Stimulated activated CD4-positive, alpha-beta T cell treated with anti-CD3 and anti-CD28 coated beads, Interleukin-4, amount 100 ng/mL, for 24 hours (primary cell): Measurements from ENCODE around the gene ACACA.
"Not testable (repeated sequence)": the region's sequence is repeated elsewhere in the genome, so short reads cannot be mapped to it uniquely, and the experiment has no call there.

Source experiments
- DNase-seq: peaks from one replicate; pipeline ENCODE4 v3.0.0-alpha.2; 2020

ACACA gene

GRCh38 chr17:37164057-37164456 is 242.6 kb downstream of the ACACA start:
- DNase-seq: no peak

GRCh38 chr17:37162800-37163199 is 243.8 kb downstream of the ACACA start:
- no peak for DNase-seq

GRCh38 chr17:37160944-37161343 is 245.7 kb downstream of the ACACA start:
- no peak for DNase-seq

GRCh38 chr17:37158290-37158689 is 248.3 kb downstream of the ACACA start:
- no peak for DNase-seq

GRCh38 chr17:37148156-37148555 is 258.5 kb downstream of the ACACA start:
- DNase-seq: no peak

- no peak for DNase-seq
Measured at GRCh38 chr17:37147301-37147812, 259.3 kb downstream of the ACACA start.

GRCh38 chr17:37146086-37147064 is 260.3 kb downstream of the ACACA start:
- no peak for DNase-seq

- no peak for DNase-seq
Measured at GRCh38 chr17:37144075-37144701, 262.4 kb downstream of the ACACA start.

- DNase-seq: not testable (repeated sequence)
Measured at GRCh38 chr17:37143558-37143957, 263.1 kb downstream of the ACACA start.

GRCh38 chr17:37142294-37142896 is 264.2 kb downstream of the ACACA start:
- no peak for DNase-seq

GRCh38 chr17:37138571-37139120 is 268.0 kb downstream of the ACACA start:
- no peak for DNase-seq

- DNase-seq: no peak
Measured at GRCh38 chr17:37137906-37138514, 268.6 kb downstream of the ACACA start.

GRCh38 chr17:37137070-37137610 is 269.5 kb downstream of the ACACA start:
- DNase-seq: no peak

- DNase-seq: no peak
Measured at GRCh38 chr17:37135576-37135975, 271.1 kb downstream of the ACACA start.

- DNase-seq: no peak
Measured at GRCh38 chr17:37134050-37134449, 272.6 kb downstream of the ACACA start.

GRCh38 chr17:37133136-37133535 is 273.5 kb downstream of the ACACA start:
- DNase-seq: no peak

- no peak for DNase-seq
Measured at GRCh38 chr17:37131669-37132611, 274.7 kb downstream of the ACACA start.

GRCh38 chr17:37130984-37131446 is 275.6 kb downstream of the ACACA start:
- DNase-seq: no peak

GRCh38 chr17:37124821-37125173 is 281.8 kb downstream of the ACACA start:
- DNase-seq: no peak

- DNase-seq: no peak
Measured at GRCh38 chr17:37123941-37124820, 282.5 kb downstream of the ACACA start.
